C4-2B (cell line): Measurements from ENCODE around the gene TCEAL9.
"Not testable (repeated sequence)": the region's sequence is repeated elsewhere in the genome, so short reads cannot be mapped to it uniquely, and the experiment has no call there.

ENCODE experiments used
- H3K27ac ChIP-seq: fragments of 450-650 bp; 2 replicates; pipeline ENCODE4 v1.5.1; 2017
- ZFX ChIP-seq: fragments of 450-650 bp; IDR thresholded peaks from 2 replicates; pipeline ENCODE4 v1.6.1; 2017
- TF ChIP-seq, protein P1 (sequence below): fragments of 450-650 bp; conservative IDR thresholded peaks from 2 replicates; pipeline ENCODE4 v1.5.1; 2017; ENCODE audit warnings: mild to moderate bottlenecking

Gene TCEAL9

DNA sequence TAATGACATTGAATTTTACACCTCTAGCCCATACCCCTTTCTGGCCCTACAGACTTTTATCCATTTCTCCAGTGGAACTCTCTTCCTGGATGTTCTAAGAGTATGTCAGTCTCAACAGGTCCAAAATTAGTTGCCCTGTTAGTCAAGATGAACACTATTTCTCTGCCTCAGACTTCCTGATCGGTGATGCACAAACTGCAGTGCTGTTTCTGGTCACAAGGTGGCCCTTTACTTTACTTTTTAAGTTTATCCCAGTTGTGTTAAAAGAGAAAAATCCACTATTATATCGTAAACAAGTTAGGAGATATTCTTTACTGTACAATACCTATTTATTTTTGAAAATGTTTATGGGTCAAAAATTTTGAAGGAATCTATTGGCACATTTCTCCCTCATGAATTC, 13.2 kb upstream of the TCEAL9 start:
- H3K27ac ChIP-seq, result no peak overlapping the region
- TF ChIP-seq, protein P1, sequence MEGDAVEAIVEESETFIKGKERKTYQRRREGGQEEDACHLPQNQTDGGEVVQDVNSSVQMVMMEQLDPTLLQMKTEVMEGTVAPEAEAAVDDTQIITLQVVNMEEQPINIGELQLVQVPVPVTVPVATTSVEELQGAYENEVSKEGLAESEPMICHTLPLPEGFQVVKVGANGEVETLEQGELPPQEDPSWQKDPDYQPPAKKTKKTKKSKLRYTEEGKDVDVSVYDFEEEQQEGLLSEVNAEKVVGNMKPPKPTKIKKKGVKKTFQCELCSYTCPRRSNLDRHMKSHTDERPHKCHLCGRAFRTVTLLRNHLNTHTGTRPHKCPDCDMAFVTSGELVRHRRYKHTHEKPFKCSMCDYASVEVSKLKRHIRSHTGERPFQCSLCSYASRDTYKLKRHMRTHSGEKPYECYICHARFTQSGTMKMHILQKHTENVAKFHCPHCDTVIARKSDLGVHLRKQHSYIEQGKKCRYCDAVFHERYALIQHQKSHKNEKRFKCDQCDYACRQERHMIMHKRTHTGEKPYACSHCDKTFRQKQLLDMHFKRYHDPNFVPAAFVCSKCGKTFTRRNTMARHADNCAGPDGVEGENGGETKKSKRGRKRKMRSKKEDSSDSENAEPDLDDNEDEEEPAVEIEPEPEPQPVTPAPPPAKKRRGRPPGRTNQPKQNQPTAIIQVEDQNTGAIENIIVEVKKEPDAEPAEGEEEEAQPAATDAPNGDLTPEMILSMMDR, result peak; percentile 67
- TF ChIP-seq ZFX, result no peak

DNA sequence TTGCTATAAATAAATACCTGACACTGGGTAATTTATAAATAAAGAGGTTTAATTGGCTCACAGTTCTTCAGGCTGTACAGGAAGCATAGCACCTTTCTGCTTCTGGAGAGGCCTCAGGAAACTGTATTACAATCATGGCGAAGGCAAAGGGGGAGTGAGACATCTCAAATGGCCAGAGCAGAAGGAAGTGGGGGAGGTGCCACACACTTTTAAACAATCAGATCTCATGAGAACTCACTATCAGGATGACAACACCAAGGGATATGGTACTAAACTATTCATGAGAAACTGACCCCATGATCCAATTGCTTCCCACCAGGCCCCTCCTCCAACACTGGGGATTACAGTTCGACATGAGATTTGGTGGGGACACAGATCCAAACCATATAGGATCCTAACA, 11.7 kb upstream of the TCEAL9 start:
- no peak for TF ChIP-seq ZFX
- TF ChIP-seq, protein P1, result no peak
- no peak overlapping the region for H3K27ac ChIP-seq

DNA sequence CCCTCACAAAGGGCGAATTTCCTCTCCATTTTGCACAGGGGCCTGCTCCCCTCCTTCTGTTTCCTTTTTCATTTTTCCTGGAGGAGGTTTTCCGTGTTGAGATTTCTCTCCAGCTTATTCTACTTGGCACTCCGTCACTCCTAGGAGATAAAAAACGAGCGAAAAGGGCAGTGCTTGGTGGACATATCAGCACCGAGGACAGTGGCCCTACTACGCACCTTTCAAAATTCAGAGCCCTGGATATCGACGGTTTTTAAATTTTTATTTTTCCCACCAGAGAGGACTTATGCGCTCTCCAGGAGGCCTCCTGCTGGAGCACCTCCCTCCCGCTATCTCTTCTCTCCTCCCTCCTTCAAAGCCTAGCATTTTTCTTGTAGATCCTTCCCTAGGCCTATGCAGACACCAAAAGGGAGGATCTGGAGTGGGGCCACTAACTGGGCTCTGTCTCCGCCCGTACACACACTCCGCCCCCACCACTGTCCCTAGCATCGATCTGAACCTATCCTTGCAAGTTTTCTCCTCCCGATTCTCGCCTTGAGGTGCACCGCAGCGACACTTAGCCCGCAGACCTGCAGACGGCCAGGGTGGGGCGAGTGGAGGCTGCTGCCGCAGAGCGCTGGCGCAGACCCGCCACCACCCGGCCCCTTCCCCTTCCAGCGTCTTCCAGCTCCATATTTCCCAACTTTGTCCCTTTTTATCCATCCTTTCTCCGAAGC, 8.5 kb upstream of the TCEAL9 start:
- H3K27ac ChIP-seq, result no peak overlapping the region
- TF ChIP-seq, protein P1, result no peak
- TF ChIP-seq ZFX, result no peak

DNA sequence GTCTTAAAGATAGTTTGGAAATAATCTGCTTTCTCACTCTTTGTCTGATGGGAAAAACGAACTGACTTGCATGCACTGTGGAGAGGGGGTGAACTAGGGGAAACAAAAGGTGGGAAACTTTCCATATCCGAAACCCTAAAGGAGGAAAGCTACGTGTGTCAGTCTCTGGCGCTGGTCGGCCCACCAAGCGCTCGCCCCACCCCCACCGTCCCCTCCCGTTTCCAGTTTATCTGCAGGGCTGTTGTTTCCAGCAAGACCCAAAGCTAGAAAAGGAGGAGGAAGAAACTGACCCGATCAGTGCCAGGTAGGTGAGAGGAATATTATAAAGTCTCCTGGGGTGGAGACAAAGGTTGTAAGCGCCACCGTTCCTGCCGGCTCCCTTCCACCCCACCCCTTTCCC, 552 bp downstream of the TCEAL9 start:
- peak overlapping the region; percentile 74 for H3K27ac ChIP-seq
- TF ChIP-seq, protein P1, result no peak
- TF ChIP-seq ZFX, result no peak

DNA sequence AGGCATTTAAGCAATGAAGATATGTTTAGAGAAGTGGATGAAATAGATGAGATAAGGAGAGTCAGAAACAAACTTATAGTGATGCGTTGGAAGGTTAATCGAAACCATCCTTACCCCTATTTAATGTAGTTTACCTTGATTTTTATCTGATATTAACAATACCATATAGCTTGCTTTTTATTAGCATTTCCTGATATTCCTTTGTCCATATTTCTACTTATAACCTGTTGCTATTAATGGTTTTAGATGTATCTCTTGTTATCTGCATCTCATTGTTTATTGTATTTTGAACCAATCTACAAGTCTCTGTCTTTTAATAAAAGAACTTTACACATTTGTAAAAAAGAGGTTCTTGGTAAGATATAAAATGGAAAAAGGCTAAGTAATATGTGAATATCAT, 1.6 kb downstream of the TCEAL9 start:
- no peak overlapping the region for H3K27ac ChIP-seq
- TF ChIP-seq, protein P1, result no peak
- no peak for TF ChIP-seq ZFX

DNA sequence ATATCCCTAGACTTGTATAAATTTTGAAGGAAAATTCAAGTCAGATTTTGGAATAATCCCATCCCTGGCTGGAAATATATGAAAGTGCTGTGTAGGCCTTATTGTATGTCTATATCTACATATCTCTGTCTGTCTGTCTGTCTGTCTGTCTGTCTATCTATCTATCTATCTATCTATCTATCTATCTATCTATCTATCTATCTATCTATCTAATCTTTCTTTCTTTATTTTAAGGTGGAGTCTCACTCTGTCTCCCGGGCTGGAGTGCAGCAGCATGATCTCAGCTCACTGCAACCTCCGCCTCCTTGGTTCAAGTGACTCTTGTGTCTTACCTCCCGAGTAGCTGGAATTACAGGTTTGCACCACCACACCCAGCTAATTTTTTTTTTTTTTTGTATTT, 3.3 kb downstream of the TCEAL9 start:
- H3K27ac ChIP-seq, result not testable (repeated sequence)

DNA sequence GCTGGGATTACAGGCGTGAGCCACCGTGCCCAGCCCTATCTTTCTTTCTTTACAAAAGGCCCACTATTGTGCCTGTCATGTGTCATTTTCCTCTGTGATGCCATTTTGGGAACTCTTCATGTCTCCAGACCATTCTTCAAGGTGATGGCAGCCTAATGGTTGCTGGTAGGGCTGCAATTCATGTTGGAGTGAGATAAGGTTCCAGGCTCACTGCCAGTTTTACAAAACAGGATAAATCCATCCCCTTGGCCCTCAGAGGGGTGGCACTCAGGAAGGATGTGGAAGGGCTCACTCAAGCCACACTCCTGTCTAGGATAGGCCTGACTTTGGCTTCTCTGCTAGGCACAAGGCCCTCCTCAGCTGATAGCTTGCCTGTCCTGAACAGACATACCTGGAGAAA, 3.8 kb downstream of the TCEAL9 start:
- no peak overlapping the region for H3K27ac ChIP-seq
- TF ChIP-seq, protein P1, result no peak
- TF ChIP-seq ZFX, result no peak

DNA sequence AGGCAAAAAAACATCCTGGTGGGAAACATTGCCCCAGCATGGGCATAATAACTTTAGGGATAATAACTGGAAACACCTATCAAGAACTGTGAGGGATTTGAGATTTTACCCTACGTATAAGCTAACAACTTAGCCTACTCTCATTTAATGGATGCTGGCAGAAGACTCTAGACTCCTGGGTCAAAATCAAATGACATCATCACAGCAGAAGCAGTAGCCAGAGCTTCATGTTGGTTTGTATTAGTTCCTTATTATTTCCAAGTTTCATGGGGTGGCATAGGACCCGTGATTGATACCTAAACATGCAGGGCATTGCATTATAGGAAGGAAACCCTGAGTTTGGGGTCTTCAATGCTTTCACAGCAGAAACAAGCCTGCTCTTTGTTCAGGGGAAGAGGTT, 4.6 kb downstream of the TCEAL9 start:
- no peak for TF ChIP-seq ZFX
- TF ChIP-seq, protein P1, result no peak
- no peak overlapping the region for H3K27ac ChIP-seq
